Activated CD8-positive, alpha-beta memory T cell treated with anti-CD3 and anti-CD28 coated beads for 4 hours (primary cell): Measurements from ENCODE around the gene UBAP2L.

Source experiments
- DNase-seq, 2 donors: peaks; one replicate each; pipeline ENCODE4 v3.0.0-alpha.2; 2020; ENCODE audit warnings: low read depth in 2 of 2

Gene UBAP2L, protein sequence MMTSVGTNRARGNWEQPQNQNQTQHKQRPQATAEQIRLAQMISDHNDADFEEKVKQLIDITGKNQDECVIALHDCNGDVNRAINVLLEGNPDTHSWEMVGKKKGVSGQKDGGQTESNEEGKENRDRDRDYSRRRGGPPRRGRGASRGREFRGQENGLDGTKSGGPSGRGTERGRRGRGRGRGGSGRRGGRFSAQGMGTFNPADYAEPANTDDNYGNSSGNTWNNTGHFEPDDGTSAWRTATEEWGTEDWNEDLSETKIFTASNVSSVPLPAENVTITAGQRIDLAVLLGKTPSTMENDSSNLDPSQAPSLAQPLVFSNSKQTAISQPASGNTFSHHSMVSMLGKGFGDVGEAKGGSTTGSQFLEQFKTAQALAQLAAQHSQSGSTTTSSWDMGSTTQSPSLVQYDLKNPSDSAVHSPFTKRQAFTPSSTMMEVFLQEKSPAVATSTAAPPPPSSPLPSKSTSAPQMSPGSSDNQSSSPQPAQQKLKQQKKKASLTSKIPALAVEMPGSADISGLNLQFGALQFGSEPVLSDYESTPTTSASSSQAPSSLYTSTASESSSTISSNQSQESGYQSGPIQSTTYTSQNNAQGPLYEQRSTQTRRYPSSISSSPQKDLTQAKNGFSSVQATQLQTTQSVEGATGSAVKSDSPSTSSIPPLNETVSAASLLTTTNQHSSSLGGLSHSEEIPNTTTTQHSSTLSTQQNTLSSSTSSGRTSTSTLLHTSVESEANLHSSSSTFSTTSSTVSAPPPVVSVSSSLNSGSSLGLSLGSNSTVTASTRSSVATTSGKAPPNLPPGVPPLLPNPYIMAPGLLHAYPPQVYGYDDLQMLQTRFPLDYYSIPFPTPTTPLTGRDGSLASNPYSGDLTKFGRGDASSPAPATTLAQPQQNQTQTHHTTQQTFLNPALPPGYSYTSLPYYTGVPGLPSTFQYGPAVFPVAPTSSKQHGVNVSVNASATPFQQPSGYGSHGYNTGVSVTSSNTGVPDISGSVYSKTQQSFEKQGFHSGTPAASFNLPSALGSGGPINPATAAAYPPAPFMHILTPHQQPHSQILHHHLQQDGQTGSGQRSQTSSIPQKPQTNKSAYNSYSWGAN

DNA sequence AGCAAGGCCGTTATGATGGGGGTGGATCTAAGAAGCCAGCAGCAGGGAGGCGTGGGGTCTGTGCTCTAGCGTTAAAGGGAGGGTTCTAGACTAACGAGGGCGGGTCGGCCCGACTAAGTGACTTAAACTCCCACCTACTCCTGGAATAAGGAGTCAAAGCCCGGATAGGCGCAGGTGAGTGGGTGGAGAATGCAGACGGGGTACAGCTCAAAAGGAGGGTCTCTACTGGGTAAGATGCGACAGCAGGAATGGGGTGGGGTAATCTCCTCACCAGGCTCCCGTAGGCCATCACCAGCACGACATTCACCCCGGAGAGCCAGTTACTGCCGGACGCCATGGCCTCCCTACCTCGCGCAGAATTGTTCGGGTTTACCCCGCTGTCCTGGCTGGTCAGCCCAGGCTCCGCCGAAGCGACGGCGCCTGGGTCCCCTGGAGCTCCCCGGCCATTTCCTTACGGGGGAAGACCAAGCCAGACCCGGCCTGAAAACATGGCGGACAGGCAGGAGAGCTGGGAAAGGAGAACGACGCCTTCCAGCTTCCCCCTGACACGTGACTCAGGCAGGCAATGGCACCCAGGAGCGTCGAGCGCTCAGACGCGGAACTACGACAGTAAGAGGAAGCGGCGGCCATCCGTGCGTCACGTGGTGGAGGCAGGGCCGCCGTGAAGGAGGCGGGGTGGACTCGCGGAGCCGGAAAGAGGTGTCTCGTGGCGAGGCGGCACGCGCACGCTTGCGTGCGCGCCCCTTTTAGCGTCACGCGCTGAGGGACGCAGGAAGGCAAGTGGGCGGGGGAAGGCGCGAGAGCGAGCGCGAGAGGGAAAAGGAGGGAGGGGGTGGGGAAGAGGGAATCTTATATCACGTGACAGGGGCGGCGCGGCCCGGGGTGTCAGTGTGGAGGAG lies at the start of gene UBAP2L:
TSS of gene UBAP2L (plus strand) at position 885 of the 899 bp plus-strand sequence. CDS start 4,169 bp downstream, outside the sequence.
- DNase-seq: peak; percentile 98

DNA sequence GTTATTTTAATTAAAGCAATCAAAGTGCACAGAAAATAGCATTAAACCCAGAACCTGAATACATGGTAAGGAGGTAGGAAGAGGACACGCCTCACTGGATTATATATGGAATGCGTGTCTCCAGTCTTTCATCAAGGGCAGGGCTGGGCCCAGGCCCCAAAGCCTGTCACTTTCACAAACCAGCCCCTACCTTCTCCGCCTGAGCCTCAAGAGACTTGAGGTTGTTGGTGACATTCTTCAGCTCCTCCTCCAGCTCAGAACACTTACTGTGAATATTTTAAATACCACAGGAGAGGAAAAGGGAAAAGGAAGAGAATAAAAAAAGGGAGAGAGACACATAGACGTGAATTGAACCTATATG lies 49.6 kb upstream of the UBAP2L start:
- DNase-seq: no peak

DNA sequence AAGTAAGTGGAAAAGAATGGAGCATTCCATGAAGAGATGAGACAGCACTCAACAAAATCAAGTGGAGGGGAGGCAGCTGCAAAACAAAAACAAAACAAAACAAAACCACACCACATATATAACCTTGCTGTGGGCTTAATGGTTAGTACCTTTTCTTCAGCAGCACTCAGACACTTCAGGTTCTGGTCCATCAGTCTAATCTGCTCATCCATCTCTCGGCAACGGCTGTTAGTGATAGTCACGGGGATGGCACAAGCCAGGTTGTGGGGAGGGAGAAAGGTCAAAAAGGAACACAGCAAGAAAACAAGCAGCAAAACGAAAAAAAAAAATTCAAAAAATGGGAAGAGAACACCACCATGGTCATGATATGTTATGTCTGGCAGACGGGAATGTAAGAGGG lies 48.9 kb upstream of the UBAP2L start:
- DNase-seq: no peak

DNA sequence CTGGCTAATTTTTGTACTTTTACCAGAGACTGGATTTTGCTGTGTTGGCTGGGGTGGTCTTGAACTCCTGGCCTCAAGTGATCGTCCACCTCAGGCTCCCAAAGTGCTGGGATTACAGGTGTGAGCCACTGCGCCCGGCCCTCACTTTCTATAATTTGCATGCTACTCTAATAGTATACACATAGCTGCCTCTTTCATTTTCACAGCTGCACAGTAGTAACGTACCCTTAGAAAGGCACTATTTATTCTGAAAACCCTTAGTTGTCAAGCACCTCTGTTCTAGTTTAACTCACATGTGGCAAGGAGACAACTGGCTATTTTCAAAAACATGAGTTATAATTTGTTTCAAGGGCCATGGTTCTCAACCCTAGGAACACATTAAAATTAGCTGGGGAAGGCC lies 46.1 kb upstream of the UBAP2L start:
- no peak for DNase-seq

DNA sequence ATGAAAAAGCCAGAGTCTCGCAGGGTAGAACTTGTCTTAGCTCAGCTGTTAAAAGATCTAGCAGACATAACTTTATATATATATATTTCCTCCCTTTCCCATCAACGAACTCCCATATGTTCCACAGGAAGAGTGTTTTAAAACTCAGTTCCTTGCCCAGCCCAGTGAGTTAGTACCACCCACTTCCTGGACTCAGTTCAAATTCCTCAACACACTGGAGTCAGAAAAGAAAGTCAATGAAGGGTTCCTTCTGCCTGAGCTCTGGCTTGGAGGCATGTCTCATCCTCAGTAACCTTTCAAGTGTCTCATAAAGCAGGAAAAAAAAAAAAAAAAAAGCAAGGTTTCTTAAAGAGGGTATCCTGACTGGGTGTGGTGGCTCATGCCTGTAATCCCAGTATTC lies 44.4 kb upstream of the UBAP2L start:
- DNase-seq: no peak

DNA sequence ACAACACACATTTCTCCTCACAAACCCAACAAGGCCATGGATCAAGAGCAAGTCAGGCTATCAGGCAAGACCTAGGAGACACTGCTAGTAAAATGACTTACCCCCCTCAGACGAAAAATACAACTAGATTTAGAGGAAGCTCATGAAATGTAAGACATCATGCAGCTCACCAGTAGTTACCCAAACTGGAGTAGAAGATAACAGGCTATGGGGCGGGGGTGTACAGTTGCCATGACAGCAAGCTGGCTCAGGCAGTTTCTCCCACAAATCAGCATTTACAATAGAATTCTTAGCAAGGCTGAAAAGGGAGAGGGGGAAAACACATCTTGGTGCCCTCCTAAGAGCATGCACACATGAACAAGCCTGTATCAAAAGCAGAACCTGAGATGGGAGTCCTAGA lies 42.7 kb upstream of the UBAP2L start:
- no peak for DNase-seq

DNA sequence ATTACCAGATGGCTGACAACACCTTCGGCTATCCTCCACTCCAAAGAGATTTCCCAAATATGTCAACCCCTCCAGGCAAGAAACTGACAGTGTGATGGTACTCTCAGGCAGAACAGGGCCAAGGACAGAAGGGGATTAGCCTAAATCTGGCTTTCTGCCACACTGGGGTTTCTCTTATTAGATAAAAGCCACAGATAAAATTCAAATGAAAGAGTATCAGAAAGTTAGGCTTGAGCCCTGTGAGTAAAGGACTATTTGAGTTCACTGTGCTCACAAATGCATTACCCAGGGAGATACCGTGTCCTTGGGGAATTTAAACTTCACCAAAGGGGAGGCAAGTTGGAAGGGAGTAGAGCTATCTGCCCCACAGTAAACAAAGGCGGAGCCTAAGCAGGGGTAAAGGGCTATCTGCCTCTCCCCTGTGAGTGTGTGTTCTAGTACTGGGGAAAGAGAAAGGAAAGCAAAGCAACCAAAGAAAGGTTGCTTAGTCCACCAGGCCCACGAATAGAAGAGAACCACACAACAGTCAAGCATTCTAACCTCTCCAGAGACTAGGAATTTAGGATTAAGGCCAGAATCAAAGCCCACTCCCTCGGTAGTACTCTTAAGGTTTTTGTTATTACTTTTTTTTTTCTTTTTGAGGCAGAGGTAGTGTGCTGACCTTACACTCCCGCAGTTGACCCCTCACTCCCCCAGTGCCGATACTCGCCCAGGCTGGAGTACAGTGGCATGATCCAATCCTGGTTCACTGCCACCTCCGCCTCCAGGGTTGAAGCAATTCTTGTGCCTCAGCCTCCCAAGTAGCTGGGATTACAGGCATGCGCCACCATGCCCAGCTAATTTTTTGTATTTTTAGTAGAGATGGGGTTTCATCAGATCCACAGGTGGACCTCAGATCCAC lies 41.6 kb upstream of the UBAP2L start:
- no peak for DNase-seq

DNA sequence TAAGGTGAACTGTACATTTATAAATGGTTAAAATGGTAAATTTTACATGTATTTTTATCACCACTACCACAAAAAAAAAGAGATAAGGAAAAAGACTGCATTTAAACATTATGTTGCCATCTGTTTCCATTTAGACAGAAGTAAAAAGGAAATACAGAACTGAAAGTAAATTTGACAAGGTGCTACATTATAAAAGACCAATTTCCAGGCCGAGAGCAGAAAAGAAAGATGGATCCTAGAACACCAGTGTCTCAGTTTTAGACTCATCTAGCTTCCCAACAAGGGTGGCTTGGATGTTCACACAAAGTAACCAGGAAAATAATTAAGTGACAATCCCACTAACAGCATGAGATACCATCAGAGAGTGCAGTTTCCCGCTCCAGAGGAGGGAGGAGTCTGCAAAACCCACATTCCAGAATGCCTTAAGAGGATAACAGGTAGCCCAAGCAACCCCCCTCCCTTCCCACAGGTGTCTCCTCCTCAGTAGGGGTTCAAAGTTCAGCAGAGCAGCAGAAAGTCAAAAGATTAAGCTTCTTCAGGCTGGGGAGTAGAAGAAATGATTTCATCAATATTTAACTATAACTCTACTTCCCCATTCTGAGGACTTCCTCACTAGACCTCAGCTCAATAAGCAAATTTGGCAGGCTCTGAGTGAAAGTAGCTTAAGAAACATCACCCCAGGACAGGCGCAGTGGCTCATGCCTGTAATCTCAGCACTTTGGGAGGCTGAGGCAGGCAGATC lies 40.6 kb upstream of the UBAP2L start:
- DNase-seq: no peak

DNA sequence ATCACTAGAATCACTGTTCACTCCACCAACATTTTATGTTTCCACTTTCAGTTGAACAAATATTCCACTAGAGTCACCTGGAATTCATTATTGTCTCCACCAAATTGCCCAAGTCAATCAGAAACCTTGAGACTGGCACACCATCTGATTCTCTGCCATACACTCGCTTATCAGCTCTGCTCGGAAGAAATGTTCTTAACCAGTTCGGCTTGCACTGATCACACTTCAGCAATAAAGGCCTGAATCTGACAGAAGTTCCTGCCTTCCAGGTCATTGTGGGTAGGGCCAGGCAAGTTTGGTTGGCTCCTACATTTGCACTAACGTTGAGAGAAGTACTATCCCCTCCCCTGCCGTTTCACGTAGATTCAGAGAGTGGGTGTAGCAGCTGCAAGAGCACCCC lies 38.8 kb upstream of the UBAP2L start:
- no peak for DNase-seq

DNA sequence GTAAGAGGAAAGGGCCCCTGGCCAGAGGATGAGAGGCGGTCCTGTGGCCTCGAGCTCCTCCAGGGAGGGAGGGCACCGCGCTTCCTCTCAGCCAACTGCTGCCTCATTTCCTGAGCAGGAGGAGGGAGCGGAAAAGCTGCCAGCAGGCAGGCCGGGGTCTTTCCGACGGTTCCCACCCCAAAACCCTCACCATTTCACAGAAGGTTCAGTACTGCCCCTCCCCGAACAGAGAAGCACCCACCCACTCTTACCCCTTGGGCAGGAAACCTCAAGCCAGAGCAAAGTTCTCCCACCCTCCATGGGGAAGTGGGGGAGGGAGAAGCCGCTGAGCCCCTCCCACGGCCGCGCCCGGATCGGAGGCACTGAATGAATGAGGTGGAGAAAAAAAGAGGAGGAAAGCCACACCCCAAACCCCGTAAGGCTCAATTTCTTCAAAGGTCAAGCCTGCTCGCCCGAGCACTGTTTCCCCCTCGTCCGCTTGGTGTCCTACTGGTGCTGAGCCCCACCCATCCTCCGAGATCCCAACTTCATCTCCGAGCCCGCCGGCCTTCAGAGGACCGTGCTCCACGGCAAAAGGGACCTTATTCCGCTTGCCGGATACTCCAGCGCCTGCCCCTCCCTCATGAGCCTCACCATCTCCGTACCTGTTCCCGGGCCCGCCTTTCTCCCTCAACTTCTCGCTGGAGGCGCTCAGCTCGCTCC lies 38.3 kb upstream of the UBAP2L start:
- peak; percentile 42 to 44 for DNase-seq

DNA sequence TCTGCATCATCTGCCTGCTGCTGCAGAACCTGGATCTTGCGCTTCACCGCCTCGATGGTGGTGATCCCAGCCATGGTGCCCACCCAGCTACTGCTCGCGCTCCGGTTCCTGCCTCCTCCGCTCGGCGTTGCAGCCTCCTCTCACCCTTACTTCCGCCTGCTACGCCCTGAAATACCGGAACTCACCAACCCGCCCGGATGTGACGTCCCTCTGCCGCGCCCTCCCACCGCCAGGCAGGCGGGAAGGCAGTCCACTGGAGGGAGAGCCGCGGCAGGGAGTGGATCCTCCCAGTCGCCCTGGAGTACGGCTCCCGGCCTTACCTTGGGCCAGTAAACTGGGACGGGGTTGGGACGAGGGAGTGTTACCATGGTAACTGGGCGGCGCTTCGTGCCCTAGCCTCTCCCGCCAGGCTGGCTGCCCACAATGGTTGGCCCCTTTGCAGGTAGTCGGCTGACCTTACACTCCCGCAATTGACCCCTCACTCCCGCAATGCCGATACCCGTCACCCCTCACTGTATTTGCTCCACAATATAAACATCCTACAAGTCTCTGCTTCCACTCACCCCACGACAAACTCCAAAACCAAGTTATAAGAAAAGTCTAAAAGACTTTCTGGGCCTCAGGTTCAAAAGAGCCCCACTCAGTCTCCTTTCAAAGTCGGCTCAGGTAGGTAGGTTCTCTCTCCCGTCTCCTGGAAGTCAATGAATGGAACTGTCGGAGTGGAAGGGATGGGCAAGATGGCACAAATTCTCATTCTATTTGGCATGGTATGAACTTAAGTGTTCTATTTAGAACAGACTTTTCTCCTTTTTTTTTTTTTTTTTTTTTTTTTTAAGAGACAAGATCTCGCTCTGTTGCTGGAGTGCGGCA lies 37.5 kb upstream of the UBAP2L start:
- peak; percentile 83 to 89 for DNase-seq

DNA sequence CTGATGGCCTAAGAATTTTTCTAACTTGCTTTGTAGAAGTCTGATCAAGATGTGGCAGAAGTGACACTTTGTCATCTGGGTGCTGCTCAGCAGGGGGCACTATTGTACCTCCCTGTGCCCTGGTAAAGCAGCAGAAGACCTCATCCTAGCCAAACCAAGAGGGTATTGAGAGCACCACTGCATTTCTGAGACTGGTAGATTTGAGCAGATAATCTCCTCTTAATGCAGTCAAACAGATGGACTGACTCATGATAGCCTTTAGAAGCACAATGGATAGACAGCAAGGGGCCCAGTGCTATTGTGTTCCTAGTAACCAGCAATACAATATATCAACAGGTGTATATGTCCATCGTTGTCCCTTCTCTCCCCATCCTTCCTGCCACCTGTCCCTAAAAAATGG lies 34.6 kb upstream of the UBAP2L start:
- DNase-seq: peak; percentile 29 to 33

DNA sequence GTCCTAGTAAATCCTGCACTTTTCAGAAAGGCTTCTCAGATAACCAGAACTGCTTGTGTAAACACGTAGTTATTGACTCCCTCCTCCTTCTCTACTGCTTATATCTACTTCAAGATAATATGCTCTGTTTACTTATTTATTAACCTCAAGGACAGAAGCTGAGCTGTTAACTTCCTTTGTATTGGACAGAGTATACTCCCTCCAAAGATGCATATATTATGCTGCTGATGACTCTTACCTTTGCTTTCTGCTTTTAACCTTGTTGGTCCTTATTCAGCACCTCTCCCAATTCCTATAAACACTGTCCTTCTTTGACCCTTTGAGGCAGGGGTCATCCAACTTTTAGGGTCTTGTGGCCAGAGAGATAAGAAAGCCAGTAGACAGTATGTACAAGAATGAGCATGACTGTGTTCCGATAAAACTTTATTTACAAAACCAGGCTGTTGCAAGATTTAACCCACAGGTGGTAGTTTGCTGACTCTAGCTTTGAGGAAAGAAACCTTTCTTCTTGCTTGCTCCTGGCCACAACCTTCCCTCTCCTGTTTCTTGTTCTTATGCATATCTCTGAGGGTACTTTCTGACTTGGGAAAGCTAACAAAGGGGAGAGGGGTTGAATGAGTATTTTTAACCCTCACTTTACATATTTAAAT lies 33.8 kb upstream of the UBAP2L start:
- DNase-seq: no peak

DNA sequence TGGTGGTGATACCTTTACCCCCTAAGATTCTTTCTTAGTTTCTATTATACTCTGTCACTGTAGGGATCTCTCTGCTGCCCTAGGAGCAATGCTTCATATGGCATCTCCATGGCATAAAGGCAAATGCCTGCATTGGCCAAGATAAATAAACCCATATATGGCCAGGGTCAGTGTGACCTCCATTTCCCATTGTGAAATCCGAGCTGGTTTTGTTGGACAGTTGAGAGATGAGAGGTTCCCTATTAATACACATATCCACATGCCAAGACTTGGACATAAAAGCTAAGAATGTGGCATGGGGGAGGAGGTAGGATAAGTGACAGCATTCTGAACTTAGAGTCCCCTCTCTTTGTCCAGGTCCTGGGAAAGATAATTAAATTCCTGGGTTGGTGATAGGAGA lies 30.2 kb upstream of the UBAP2L start:
- DNase-seq: no peak

DNA sequence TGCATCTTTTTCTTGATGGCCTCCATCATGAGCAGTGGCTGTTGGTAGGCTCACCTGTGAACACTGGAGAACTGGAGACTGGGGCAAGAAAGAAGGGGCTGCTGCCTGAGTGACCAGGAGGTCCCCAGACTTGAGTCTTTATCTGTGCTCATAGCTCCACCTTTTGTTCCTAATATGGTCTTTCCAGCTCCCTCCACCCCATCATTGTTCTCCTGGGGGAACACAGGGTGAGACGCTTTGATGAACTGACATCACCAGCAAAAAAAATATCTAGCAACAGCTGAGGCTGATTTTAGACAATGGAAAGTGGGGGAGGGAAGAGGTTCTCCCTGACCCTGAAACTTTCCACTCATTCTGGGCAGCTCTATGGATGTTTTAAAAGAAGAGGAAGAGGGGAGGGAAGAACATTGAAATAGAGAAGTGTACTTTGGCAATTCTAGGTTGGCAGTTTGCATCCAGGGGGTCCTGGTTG lies 28.7 kb upstream of the UBAP2L start, which contains the start of gene TPM3:
TSS of gene TPM3 (minus strand) at position 111 of the 472 bp plus-strand sequence. CDS start at position 29, 82 bp downstream.
- DNase-seq: no peak

DNA sequence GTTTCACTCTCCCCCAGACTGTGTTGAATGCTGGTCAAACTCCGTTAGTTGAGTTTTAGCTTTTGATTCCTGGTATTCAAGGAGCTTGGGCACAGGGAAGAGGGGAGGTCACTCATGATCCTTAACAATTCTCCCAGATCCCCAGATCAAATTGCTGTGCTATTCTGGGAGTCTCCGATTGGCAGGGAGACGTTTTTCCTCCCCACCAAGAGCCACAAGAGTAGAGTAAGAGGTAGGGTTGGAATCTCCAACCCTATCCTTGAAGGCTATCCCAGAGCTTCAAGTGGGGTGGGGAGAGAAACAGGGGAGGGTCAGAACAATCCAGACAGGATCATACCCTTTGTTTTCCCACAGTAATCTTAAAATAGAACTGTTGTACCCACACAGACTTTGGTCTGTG lies 28.3 kb upstream of the UBAP2L start:
- no peak for DNase-seq

DNA sequence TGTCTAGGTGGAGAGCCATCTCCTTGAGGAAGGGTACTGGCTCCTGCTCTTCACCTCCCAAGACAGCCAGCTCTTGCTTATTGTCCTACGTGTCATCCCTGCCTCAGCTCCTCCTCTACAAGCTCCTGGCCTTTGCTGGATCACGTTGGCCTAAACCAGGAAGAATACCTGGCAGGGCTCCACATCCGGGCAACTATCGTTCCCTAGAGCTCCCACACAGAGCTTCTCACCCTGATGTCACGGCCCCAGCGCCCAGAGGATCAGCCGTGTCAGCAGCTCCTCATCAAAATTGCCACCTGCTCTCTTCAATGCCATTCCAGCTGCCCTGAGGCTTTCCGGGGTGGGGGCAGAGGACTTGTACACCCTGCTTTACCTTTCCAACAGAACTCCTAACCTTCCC lies 26.9 kb upstream of the UBAP2L start:
- no peak for DNase-seq
